NCI-H82 treated with DMSO at 0.1 percent for 48 hours (cell line): ENCODE results near the gene CD46.
A peak's percentile ranks its signal among the peaks of the same experiment; 100 is the strongest.
"Not testable (repeated sequence)": the region's sequence is repeated elsewhere in the genome, so short reads cannot be mapped to it uniquely, and the experiment has no call there.

ENCODE experiments used
- DNase-seq: peaks from one replicate; lab custom pipeline; 2025; ENCODE audit not compliant: unreplicated experiment; lab: John Stamatoyannopoulos, UW

Gene CD46

GRCh38 chr1:207751790-207752455, at the start of gene CD46:
CD46 (plus strand) TSS chr1:207752054; CDS start chr1:207752213, 159 bp downstream.
- DNase-seq: peak; percentile 94

GRCh38 chr1:207702317-207702716, 49.5 kb upstream of the CD46 start:
- DNase-seq: peak; percentile 8

- DNase-seq: no peak
These were observed 48.1 kb upstream of the CD46 start for GRCh38 chr1:207703712-207704111.

GRCh38 chr1:207708004-207708403, 43.9 kb upstream of the CD46 start:
- not testable (repeated sequence) for DNase-seq

GRCh38 chr1:207711285-207711684, 40.6 kb upstream of the CD46 start:
- peak; percentile 23 for DNase-seq

- peak; percentile 91 for DNase-seq
These were observed 39.2 kb upstream of the CD46 start for GRCh38 chr1:207712701-207713100.

GRCh38 chr1:207713529-207713928, 38.3 kb upstream of the CD46 start:
- DNase-seq: no peak

- DNase-seq: no peak
These were observed 32.6 kb upstream of the CD46 start for GRCh38 chr1:207719234-207719633.

- DNase-seq: not testable (repeated sequence)
These were observed 23.5 kb upstream of the CD46 start for GRCh38 chr1:207728200-207728858.

GRCh38 chr1:207737503-207738157, 14.2 kb upstream of the CD46 start:
- not testable (repeated sequence) for DNase-seq

- not testable (repeated sequence) for DNase-seq
These were observed 13.6 kb upstream of the CD46 start for GRCh38 chr1:207738158-207738659.

GRCh38 chr1:207740207-207740606, 11.6 kb upstream of the CD46 start:
- DNase-seq: no peak

- DNase-seq: no peak
These were observed 8.9 kb upstream of the CD46 start for GRCh38 chr1:207742850-207743555.

GRCh38 chr1:207744000-207744534, 7.8 kb upstream of the CD46 start:
- DNase-seq: no peak

GRCh38 chr1:207745285-207745684, 6.6 kb upstream of the CD46 start:
- no peak for DNase-seq

- DNase-seq: no peak
These were observed 5.8 kb upstream of the CD46 start for GRCh38 chr1:207745839-207746767.

GRCh38 chr1:207747627-207748492, 4.0 kb upstream of the CD46 start:
- no peak for DNase-seq

GRCh38 chr1:207748737-207749528, 2.9 kb upstream of the CD46 start:
- peak; percentile 27 for DNase-seq
